Brain microvascular endothelial cell (primary cell): Measurements from ENCODE around the gene CACNA2D2.

Experiments used
- DNase-seq: peaks from one replicate; pipeline ENCODE4 v3.0.0-alpha.2; 2020
- H3K27ac ChIP-seq: fragments of 250-450 bp; sonication (Bioruptor Pico); 2 replicates; pipeline ENCODE4 v1.5.1; 2020; ENCODE audit warnings: mild to moderate bottlenecking, moderate library complexity
- H3K27me3 ChIP-seq: fragments of 250-450 bp; sonication (Bioruptor Pico); replicated peaks from 2 replicates; pipeline ENCODE4 v1.5.1; 2020; ENCODE audit warnings: mild to moderate bottlenecking
- H3K36me3 ChIP-seq: fragments of 250-450 bp; sonication (Bioruptor Pico); replicated peaks from 2 replicates; pipeline ENCODE4 v1.5.1; 2020; ENCODE audit warnings: mild to moderate bottlenecking
- H3K4me3 ChIP-seq: 2 replicates; pipeline ENCODE4 v1.5.1; 2011; ENCODE audit warnings: low read depth, mild to moderate bottlenecking, control low read depth, low read length, moderate library complexity
- CTCF ChIP-seq: IDR thresholded peaks from 2 replicates; pipeline ENCODE4 v1.5.1; 2011; ENCODE audit warnings: low read depth, mild to moderate bottlenecking, moderate library complexity, low read length, control low read depth, inconsistent platforms; ENCODE audit errors: missing control alignments
- in situ Hi-C: cut with HindIII; loops from 2 replicates; pipeline ENCODE4 v1.10.0; 2017; ENCODE audit warnings: low sequenced_read_pairs, low pct_ligation_motif_present

CACNA2D2 gene

GRCh38 chr3:50479523-50479922 is 23.9 kb downstream of the CACNA2D2 start:
- TF ChIP-seq CTCF, result no peak
- in situ Hi-C loops, result no loop called here
- DNase-seq, result no peak
- Histone ChIP-seq H3K27ac (no peak overlapping the region), H3K36me3 (no peaks in the 10 kb centered on the region), H3K27me3 (no peaks in the 10 kb centered on the region), H3K4me3 (no peak overlapping the region)

GRCh38 chr3:50478671-50479260 is 24.7 kb downstream of the CACNA2D2 start:
- H3K27ac ChIP-seq, result no peak overlapping the region
- in situ Hi-C loops, result no loop called here
- no peak overlapping the region for H3K4me3 ChIP-seq
- no peak for DNase-seq
- no peaks in the 10 kb centered on the region for H3K36me3 ChIP-seq
- TF ChIP-seq CTCF, result no peak
- no peaks in the 10 kb centered on the region for H3K27me3 ChIP-seq

- in situ Hi-C loops, result no loop called here
- DNase-seq, result no peak
- Histone ChIP-seq H3K36me3 (no peaks in the 10 kb centered on the region), H3K27ac (no peak overlapping the region), H3K27me3 (no peaks in the 10 kb centered on the region), H3K4me3 (no peak overlapping the region)
- TF ChIP-seq CTCF, result no peak
These were observed 25.4 kb downstream of the CACNA2D2 start for GRCh38 chr3:50478051-50478450.

- Histone ChIP-seq H3K4me3 (no peak overlapping the region), H3K36me3 (no peaks in the 10 kb centered on the region), H3K27ac (no peak overlapping the region), H3K27me3 (no peaks in the 10 kb centered on the region)
- no peak for TF ChIP-seq CTCF
- DNase-seq, result no peak
- in situ Hi-C loops, result no loop called here
These were observed 28.1 kb downstream of the CACNA2D2 start for GRCh38 chr3:50475348-50475747.

GRCh38 chr3:50474717-50475116 is 28.7 kb downstream of the CACNA2D2 start:
- no peak for TF ChIP-seq CTCF
- in situ Hi-C loops, result no loop called here
- Histone ChIP-seq H3K4me3 (no peak overlapping the region), H3K27ac (no peak overlapping the region), H3K36me3 (no peaks in the 10 kb centered on the region), H3K27me3 (no peaks in the 10 kb centered on the region)
- peak; percentile 47 for DNase-seq

- no peak overlapping the region for H3K4me3 ChIP-seq
- TF ChIP-seq CTCF, result no peak
- no peaks in the 10 kb centered on the region for H3K27me3 ChIP-seq
- no peak for DNase-seq
- no peak overlapping the region for H3K27ac ChIP-seq
- no peaks in the 10 kb centered on the region for H3K36me3 ChIP-seq
- in situ Hi-C loops, result no loop called here
These were observed 29.7 kb downstream of the CACNA2D2 start for GRCh38 chr3:50473768-50474167.
